T-helper 2 cell treated with Interferon-gamma antibody and Interleukin-4, amounts not matched to agents 5 μg/mL and 100 μg/mL, for 36 hours (primary cell): ENCODE measurements around the gene SLC25A33.

Experiments
- DNase-seq: peaks from one replicate; pipeline ENCODE4 v3.0.0; 2021; ENCODE audit warnings: low spot score
- H3K27ac Mint-ChIP-seq: one replicate; pipeline ENCODE4 v1.8.0; 2021; ENCODE audit warnings: mild to moderate bottlenecking, mixed read lengths
- H3K27me3 Mint-ChIP-seq: one replicate; pipeline ENCODE4 v1.8.0; 2021; ENCODE audit warnings: low read depth, mixed read lengths
- H3K36me3 Mint-ChIP-seq: one replicate; pipeline ENCODE4 v1.8.0; 2021; ENCODE audit warnings: low read depth, mixed read lengths
- H3K4me1 Mint-ChIP-seq: one replicate; pipeline ENCODE4 v1.8.0; 2021; ENCODE audit warnings: low read depth, mixed read lengths
- H3K4me3 Mint-ChIP-seq: one replicate; pipeline ENCODE4 v1.8.0; 2022; ENCODE audit warnings: mild to moderate bottlenecking, moderate library complexity, mixed read lengths
- H3K9me3 Mint-ChIP-seq: one replicate; pipeline ENCODE4 v1.8.0; 2021; ENCODE audit warnings: mixed read lengths

The SLC25A33 gene

DNA sequence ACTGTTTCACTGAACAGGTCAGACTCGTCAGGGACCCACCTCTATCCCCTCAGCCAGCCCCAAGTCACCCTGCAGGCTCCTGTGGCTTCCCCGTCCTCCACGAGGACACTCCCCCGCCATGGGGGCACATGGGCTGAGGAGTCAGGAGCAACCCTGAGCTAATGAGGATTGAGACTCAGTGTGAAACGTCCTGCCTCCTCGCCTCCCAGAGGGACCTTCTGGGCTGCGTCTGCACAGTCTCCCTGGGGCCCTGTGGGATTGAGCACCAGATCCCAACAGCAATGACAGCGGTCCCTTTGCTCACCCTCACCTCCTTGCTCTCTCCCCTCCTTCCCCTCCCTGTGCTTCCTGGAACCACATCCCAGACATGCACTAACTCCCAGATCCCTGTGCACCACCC, 18.9 kb upstream of the SLC25A33 start:
- H3K9me3 Mint-ChIP-seq = no peaks in the 10 kb centered on the region
- no peaks in the 10 kb centered on the region for H3K36me3 Mint-ChIP-seq
- H3K27ac Mint-ChIP-seq = no peak overlapping the region
- no peaks in the 10 kb centered on the region for H3K4me1 Mint-ChIP-seq
- DNase-seq = no peak
- H3K27me3 Mint-ChIP-seq = no peaks in the 10 kb centered on the region
- no peak overlapping the region for H3K4me3 Mint-ChIP-seq

DNA sequence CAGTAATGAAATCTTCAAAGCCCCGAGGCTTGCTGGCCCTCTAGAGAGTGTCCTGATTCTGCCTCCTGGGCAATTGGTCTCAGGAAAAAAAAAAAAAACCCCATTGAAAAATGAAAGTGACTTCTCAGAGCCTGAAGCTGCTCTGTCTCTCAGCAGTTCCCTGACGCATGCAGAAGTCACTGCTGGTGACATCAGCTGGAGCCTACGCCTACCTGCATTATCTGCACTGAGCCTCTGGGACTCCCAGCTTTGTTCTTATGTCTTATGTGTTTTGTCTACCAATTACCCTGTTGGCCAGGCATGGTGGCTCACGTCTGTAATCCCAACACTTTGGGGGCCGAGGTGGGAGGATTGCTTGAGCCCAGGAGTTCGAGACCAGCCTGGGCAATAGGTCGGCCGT, 10.1 kb upstream of the SLC25A33 start:
- no peaks in the 10 kb centered on the region for H3K9me3 Mint-ChIP-seq
- DNase-seq = no peak
- no peak overlapping the region for H3K4me3 Mint-ChIP-seq
- H3K27ac Mint-ChIP-seq = no peak overlapping the region
- no peaks in the 10 kb centered on the region for H3K4me1 Mint-ChIP-seq
- H3K27me3 Mint-ChIP-seq = no peaks in the 10 kb centered on the region
- H3K36me3 Mint-ChIP-seq = no peaks in the 10 kb centered on the region

DNA sequence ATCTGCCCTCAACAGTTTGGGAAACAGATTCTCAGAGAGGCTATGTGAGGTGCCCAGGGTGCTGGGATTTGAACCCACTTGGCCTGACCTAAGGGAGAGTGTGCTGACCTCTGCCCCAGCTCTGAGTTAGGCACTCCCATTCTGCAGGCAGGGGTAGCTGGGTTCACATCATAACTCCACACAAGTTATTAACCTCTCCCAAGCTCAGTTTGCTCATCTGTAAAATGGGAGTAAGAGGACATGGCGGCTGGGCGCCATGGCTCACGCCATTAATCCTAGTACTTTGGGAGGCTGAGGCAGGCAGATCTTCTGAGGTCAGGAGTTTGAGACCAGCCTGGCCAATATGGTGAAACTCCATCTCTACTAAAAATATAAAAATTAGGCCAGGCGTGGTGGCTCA, 8.9 kb upstream of the SLC25A33 start:
- Mint-ChIP-seq H3K4me3 (no peak overlapping the region), H3K9me3 (no peaks in the 10 kb centered on the region), H3K36me3 (no peaks in the 10 kb centered on the region), H3K27ac (no peak overlapping the region), H3K4me1 (no peaks in the 10 kb centered on the region), H3K27me3 (no peaks in the 10 kb centered on the region)
- DNase-seq = no peak

DNA sequence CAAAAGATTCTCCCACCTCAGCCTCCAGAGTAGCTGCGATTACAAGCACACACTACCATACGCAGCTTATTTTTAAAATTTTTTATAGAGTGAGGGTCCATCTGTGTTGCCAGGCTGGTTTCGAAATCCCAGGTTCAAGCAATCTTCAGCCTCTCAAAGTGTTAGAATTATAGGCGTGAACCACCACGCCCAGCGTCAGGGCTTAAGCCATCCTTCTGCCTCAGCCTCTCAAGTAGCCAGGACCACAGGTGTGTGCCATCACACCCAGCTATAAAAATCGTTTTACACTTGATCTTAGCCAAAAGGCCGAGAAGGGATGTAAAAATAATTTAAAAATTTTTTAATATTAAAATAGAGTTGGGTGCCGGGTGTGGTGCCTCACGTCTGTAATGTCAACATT, 4.3 kb upstream of the SLC25A33 start:
- H3K36me3 Mint-ChIP-seq = no peaks in the 10 kb centered on the region
- H3K9me3 Mint-ChIP-seq = peaks cover 4% of the 10 kb centered on the region
- no peak overlapping the region for H3K4me3 Mint-ChIP-seq
- H3K4me1 Mint-ChIP-seq = peaks cover 16% of the 10 kb centered on the region
- no peaks in the 10 kb centered on the region for H3K27me3 Mint-ChIP-seq
- DNase-seq = no peak
- H3K27ac Mint-ChIP-seq = no peak overlapping the region

DNA sequence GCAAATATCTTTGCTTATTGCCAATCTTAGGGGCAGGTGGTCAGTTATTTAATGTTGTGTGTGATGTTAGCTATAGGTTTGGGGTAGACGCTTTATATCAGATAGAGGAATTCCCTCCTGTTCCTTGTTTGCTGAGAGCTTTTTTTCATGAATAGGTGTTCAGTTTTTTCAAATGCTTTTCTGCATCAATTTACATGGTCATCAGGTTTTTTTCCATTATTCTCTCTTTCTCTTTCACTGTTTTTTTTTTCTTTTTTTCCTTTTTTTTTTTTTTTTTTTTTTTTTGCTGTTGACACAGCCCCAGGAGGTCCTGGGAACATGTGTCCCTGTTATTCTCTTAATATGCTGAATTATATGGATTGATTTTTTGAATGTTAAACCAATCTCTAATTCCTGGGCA, 3.0 kb upstream of the SLC25A33 start:
- Mint-ChIP-seq H3K27ac (no peak overlapping the region), H3K4me1 (peaks cover 24% of the 10 kb centered on the region), H3K27me3 (no peaks in the 10 kb centered on the region), H3K4me3 (no peak overlapping the region), H3K9me3 (peaks cover 4% of the 10 kb centered on the region), H3K36me3 (peaks cover 7% of the 10 kb centered on the region)
- no peak for DNase-seq

DNA sequence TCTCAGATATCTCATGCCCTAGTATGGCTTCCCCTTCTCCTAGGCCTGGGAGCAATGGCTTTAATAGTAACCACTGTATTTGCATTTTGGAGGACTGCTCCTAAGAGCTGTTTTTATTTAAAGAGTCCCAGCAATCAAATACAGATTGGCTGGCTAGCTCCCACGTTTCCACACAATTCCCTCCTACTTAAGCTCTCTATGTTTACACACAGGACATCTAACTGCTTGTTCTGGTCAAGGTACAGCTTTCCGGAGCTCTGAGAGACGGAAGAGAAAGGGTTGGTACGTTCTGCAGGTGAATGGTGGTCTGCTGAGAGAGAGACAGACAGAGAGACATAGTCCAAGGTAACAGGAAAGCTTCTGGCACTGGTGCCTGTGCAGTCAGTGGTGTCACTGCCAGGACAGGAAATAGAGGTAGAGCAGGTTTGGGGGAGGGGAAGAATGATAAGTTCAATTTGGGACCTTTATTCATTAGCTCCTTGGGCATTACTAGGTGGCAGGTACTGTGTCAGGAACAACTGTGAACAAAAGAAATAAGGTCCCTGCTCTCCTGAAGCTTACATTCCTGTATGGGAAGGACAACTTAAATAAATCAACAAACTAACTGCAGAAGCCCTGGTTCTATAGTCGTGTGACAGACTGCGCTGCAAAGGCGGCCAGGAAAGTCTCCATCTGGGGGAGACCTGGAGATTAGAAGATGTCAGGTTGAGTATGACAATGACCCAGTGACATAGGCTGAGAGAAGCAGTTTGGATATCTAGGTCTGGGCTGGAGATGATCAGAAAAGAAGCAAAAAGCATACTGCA, 1.2 kb upstream of the SLC25A33 start:
- peak overlapping the region; percentile 53 for H3K27ac Mint-ChIP-seq
- peaks cover 4% of the 10 kb centered on the region for H3K9me3 Mint-ChIP-seq
- no peak for DNase-seq
- no peaks in the 10 kb centered on the region for H3K27me3 Mint-ChIP-seq
- peaks cover 7% of the 10 kb centered on the region for H3K36me3 Mint-ChIP-seq
- peak overlapping the region; percentile 18 for H3K4me3 Mint-ChIP-seq
- peaks cover 31% of the 10 kb centered on the region for H3K4me1 Mint-ChIP-seq

DNA sequence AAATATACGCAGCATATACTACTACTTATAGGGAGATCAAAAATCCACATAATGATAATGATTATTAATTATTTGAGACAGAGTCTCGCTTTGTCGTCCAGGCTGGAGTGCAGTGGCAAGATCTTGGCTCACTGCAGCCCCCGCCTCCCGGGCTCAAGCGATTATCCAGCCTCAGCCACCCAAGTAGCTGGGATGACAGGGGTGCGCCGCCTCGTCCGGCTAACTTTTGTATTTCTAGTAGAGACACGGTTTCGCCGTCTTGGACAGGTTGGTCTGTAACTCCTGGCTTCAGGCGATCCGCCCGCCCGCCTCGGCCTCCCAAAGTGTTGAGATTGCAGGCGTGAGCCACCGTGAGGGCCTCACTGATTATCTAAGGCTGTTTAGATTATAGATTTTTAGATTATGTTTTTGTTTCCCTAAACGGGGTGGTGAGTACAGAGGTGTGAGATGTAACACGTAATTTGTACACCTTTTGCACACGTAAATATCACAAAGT, 548 bp upstream of the SLC25A33 start:
- DNase-seq = no peak
- H3K4me1 Mint-ChIP-seq = peaks cover 31% of the 10 kb centered on the region
- peak overlapping the region; percentile 87 for H3K27ac Mint-ChIP-seq
- peak overlapping the region; percentile 73 for H3K4me3 Mint-ChIP-seq
- H3K27me3 Mint-ChIP-seq = no peaks in the 10 kb centered on the region
- H3K9me3 Mint-ChIP-seq = peaks cover 4% of the 10 kb centered on the region
- H3K36me3 Mint-ChIP-seq = peaks cover 7% of the 10 kb centered on the region

DNA sequence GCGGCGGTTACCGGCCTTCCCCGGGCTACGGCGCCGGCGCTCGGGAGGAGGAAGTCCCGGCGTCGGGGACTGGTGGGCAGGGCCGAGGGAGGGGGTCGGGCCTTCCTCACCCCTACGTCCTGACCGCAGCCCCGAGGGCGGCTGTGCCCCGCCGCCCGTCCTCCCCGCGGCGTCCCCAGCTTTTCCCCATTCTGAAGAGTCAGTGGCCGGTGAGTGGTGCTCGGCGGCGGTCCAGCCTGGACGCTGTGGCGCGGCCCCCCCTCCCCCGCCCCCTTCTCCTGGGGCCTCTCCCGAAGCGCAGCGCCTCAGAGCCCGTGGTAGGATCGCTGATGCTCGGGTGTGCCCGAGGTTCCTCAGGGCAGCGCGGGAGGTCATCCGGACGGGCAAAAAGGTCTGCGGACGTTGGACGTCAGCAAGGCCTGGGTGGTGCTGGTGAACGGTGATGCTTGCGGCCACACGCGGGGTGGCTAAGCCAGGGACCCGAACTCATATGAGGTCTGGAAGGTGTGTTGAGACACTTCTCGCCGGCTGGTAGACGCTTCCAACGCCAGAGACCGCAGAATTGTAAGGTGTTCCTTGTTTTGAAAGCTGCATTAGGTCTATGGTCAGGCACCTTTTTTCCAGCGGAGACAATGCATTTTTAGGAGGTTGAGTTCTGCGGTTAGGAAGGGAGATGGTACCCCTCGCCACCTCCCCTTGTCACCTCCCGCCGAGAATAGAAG, 725 bp downstream of the SLC25A33 start:
- H3K4me1 Mint-ChIP-seq = peaks cover 34% of the 10 kb centered on the region
- H3K27ac Mint-ChIP-seq = peak overlapping the region; percentile 83
- H3K27me3 Mint-ChIP-seq = no peaks in the 10 kb centered on the region
- peaks cover 7% of the 10 kb centered on the region for H3K36me3 Mint-ChIP-seq
- DNase-seq = peak; percentile 60
- H3K4me3 Mint-ChIP-seq = peak overlapping the region; percentile 92
- H3K9me3 Mint-ChIP-seq = peaks cover 4% of the 10 kb centered on the region

DNA sequence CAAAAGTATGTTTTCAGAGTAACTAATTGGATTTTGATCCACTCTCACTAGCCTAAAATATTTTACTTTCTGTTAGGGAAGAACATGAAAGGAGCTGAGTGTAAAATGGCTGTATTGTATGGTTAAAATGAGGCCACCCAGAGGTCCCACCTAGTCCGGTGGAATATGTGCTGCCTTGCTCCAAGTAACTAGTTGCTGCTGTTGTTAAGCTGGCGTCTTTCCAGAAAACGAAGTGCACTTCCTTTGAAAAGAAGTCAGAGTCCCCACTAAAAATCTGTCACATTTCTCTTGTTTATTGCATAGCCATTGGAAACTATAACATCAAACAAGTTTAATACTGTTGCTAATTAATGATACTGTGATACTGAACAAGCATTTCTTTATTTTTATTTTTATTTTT, 3.2 kb downstream of the SLC25A33 start:
- H3K27me3 Mint-ChIP-seq = no peaks in the 10 kb centered on the region
- H3K4me3 Mint-ChIP-seq = peak overlapping the region; percentile 47
- H3K27ac Mint-ChIP-seq = peak overlapping the region; percentile 63
- no peak for DNase-seq
- H3K4me1 Mint-ChIP-seq = peaks cover 30% of the 10 kb centered on the region
- peaks cover 7% of the 10 kb centered on the region for H3K36me3 Mint-ChIP-seq
- no peaks in the 10 kb centered on the region for H3K9me3 Mint-ChIP-seq

DNA sequence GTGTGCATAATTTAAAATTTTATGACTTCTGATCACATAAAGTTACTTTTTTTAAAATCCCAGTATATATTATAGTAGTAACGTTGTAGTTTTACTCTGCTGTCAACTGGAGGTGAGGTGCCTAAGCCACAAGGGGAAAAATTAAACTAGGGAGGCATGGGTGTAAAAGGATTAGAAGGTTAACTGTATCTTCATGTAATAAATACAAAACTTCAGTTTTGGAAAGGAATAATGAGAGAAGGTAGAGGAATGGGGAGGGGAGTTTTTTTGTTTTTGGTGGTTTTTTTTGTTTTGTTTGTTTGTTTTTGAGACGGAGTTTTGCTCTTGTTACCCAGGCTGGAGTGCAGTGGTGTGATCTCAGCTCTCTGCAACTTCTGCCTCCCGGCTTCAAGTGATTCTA, 5.7 kb downstream of the SLC25A33 start:
- Mint-ChIP-seq H3K36me3 (peaks cover 12% of the 10 kb centered on the region), H3K27me3 (no peaks in the 10 kb centered on the region), H3K9me3 (no peaks in the 10 kb centered on the region), H3K4me1 (peaks cover 21% of the 10 kb centered on the region), H3K4me3 (no peak overlapping the region), H3K27ac (no peak overlapping the region)
- DNase-seq = no peak

DNA sequence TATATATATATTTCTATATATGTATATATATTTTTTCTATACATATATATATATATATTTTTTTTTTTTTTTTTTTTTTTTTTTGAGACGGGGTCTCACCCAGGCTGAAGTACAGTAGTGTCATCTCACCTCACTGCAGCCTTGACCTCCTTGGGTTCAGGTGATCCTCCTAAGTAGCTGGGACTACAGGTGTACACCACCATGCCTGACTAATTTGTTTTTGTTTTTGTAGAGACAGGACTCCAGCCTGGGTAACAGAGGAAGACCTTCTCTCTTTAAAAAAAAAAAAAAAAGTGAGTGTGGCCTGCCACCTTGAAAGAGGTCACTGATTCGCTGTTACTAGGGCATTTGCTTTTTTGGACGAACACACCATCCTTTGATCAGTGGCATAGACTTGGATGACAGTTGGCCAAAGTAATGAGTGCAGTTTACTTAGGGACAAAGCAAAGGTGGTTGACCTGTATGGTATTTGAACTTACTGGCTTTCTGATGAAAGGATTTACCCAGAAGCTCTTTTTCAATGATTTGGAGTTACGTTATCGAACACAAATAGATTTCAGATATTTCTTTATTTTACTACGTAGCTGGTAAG, 10.8 kb downstream of the SLC25A33 start:
- H3K27me3 Mint-ChIP-seq = no peaks in the 10 kb centered on the region
- no peak for DNase-seq
- H3K4me3 Mint-ChIP-seq = no peak overlapping the region
- H3K4me1 Mint-ChIP-seq = peaks cover 5% of the 10 kb centered on the region
- no peaks in the 10 kb centered on the region for H3K9me3 Mint-ChIP-seq
- H3K36me3 Mint-ChIP-seq = peaks cover 10% of the 10 kb centered on the region
- no peak overlapping the region for H3K27ac Mint-ChIP-seq

DNA sequence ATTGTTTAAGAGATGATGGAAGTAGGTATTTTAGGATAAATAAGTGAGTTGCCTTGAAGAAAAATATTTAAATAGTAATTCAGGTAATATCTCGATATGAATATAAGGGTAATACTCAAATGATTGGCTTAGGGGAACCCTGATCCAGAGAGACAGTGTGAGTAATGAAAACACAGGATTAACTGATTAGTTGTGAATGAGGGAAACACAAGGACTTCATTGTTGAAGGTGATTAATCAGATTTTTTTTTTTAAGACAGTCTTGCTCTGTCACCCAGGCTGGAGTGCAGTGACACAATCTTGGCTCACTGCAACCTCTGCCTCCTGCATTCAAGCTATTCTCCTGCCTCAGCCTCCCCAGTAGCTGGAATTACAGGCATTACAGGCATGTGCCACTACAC, 12.7 kb downstream of the SLC25A33 start:
- H3K36me3 Mint-ChIP-seq = peaks cover 25% of the 10 kb centered on the region
- H3K4me3 Mint-ChIP-seq = no peak overlapping the region
- peaks cover 5% of the 10 kb centered on the region for H3K4me1 Mint-ChIP-seq
- no peak for DNase-seq
- H3K9me3 Mint-ChIP-seq = no peaks in the 10 kb centered on the region
- H3K27me3 Mint-ChIP-seq = no peaks in the 10 kb centered on the region
- H3K27ac Mint-ChIP-seq = no peak overlapping the region

DNA sequence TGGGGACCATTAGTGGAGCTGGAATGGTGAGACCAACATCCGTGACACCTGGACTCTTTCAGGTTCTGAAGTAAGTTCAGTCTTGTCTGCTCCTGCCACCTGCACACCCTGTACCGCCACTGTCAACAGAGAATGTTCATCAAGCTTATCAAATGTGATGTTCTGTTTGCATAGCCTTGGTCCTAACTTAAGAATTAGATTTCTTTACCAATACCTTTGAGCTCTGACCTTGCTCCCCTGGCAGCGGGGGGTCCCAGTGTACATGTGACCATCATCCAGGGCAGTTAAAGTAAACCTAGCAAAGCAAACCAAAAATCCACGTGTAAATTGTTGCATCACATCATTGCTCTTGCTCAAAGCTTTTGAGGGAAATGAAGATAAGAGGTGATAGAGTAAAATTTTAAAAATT, 14.5 kb downstream of the SLC25A33 start:
- DNase-seq = no peak
- Mint-ChIP-seq H3K9me3 (no peaks in the 10 kb centered on the region), H3K4me1 (peaks cover 15% of the 10 kb centered on the region), H3K4me3 (no peak overlapping the region), H3K36me3 (peaks cover 32% of the 10 kb centered on the region), H3K27me3 (no peaks in the 10 kb centered on the region), H3K27ac (no peak overlapping the region)

DNA sequence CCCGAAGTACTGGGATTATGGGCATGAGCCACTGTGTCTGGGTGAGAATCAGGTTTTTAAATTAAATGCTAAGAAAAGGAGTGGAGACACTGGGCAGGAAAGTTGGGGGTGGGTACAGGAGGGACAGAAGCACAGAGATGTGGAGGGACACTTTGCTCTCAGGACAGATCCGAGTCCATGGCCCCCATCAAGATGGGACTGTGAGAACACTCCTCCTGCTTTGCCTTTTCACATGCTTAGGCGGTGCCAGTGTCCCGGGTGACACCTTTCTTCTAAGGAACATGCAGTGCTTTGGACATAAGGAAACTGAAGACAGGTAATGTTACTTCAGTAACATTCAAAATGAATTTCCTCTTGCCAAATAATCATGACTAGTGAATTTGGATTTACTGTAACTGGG, 16.7 kb downstream of the SLC25A33 start:
- Mint-ChIP-seq H3K9me3 (no peaks in the 10 kb centered on the region), H3K27ac (no peak overlapping the region)
- DNase-seq = no peak

More for the DNA sequence above, 16.7 kb downstream of the SLC25A33 start:
- peaks cover 31% of the 10 kb centered on the region for H3K36me3 Mint-ChIP-seq
- H3K27me3 Mint-ChIP-seq = no peaks in the 10 kb centered on the region
- H3K4me3 Mint-ChIP-seq = no peak overlapping the region
- H3K4me1 Mint-ChIP-seq = peaks cover 26% of the 10 kb centered on the region
